C4-2B (cell line): Measurements from ENCODE around the gene NHSL2.

Source experiments
- CTCF ChIP-seq: fragments of 450-650 bp; conservative IDR thresholded peaks from 2 replicates; pipeline ENCODE4 v1.5.1; 2017; ENCODE audit warnings: mild to moderate bottlenecking
- ZFX ChIP-seq: fragments of 450-650 bp; IDR thresholded peaks from 2 replicates; pipeline ENCODE4 v1.6.1; 2017

- no peak for TF ChIP-seq CTCF
- no peak for TF ChIP-seq ZFX
Measured at GRCh38 chrX:72127332-72127731, 216.7 kb downstream of the NHSL2 start.
